Ishikawa (cell line): ENCODE measurements around the gene ESR2.

Experiments used
- CEBPB ChIP-seq: IDR thresholded peaks from 2 replicates; pipeline ENCODE4 v1.6.1; 2012
- CREB1 ChIP-seq: IDR thresholded peaks from 2 replicates; pipeline ENCODE4 v1.6.1; 2012; ENCODE audit warnings: low read depth
- EGR1 ChIP-seq: IDR thresholded peaks from 2 replicates; pipeline ENCODE4 v1.6.1; 2012
- EP300 ChIP-seq: IDR thresholded peaks from 2 replicates; pipeline ENCODE4 v1.6.1; 2012; ENCODE audit warnings: borderline replicate concordance
- FOXM1 ChIP-seq: IDR thresholded peaks from 2 replicates; pipeline ENCODE4 v1.6.1; 2012; ENCODE audit warnings: low read depth, borderline replicate concordance
- NFIC ChIP-seq: IDR thresholded peaks from 2 replicates; pipeline ENCODE4 v1.6.1; 2012
- RAD21 ChIP-seq: IDR thresholded peaks from 2 replicates; pipeline ENCODE4 v1.6.1; 2012; ENCODE audit warnings: low read depth
- REST ChIP-seq: IDR thresholded peaks from 2 replicates; pipeline ENCODE4 v1.6.1; 2012; ENCODE audit warnings: low read depth, mild to moderate bottlenecking
- TAF1 ChIP-seq: IDR thresholded peaks from 2 replicates; pipeline ENCODE4 v1.6.1; 2012; ENCODE audit warnings: low read depth, mild to moderate bottlenecking
- TEAD4 ChIP-seq: IDR thresholded peaks from 2 replicates; pipeline ENCODE4 v1.6.1; 2012
- USF1 ChIP-seq: IDR thresholded peaks from 2 replicates; pipeline ENCODE4 v1.6.1; 2012
- YY1 ChIP-seq: IDR thresholded peaks from 2 replicates; pipeline ENCODE4 v1.6.1; 2012; ENCODE audit warnings: low read depth
- ZBTB7A ChIP-seq: IDR thresholded peaks from 2 replicates; pipeline ENCODE4 v1.6.1; 2012; ENCODE audit warnings: low read depth
- TF ChIP-seq, protein P1 (sequence below): IDR thresholded peaks from 2 replicates; pipeline ENCODE4 v1.6.1; 2012

DNA sequence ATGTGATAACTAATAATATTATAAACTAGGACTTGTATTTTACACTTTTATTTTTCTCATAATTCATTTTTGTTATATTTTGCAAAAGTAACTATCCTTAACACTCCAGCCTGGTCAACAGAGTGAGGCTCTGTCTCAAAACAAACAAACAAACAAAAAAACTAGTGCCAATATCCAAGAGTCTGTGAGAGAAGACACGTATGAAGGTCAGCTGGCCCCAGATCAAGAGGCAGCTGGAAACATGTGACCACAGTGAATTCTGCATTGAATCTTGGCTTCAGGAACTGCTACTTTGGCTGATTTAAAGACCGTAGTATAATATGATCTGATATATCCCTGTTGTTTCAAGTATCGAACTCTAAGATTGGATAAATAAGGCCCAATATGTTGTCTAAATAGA, 47.0 kb downstream of the ESR2 start:
- no peak for TF ChIP-seq REST
- no peak for TF ChIP-seq RAD21
- no peak for TF ChIP-seq CREB1
- TF ChIP-seq TAF1: no peak
- TF ChIP-seq FOXM1: no peak
- no peak for TF ChIP-seq EGR1
- no peak for TF ChIP-seq EP300
- TF ChIP-seq YY1: no peak
- TF ChIP-seq NFIC: no peak
- no peak for TF ChIP-seq TEAD4
- no peak for TF ChIP-seq CEBPB
- no peak for TF ChIP-seq USF1
- TF ChIP-seq, protein P1, sequence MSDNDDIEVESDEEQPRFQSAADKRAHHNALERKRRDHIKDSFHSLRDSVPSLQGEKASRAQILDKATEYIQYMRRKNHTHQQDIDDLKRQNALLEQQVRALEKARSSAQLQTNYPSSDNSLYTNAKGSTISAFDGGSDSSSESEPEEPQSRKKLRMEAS: no peak
- no peak for TF ChIP-seq ZBTB7A
